ENCODE measurements around the gene PPP1R14B.

Gene PPP1R14B

GRCh38 chr11:64245401-64245796 lies 1.3 kb downstream of the PPP1R14B start:
- no peak for DNase-seq

GRCh38 chr11:64244966-64245365 lies 1.8 kb downstream of the PPP1R14B start:
- no peak for DNase-seq

GRCh38 chr11:64244107-64244506 lies 2.6 kb downstream of the PPP1R14B start:
- no peak for DNase-seq

GRCh38 chr11:64243236-64243854 lies 3.4 kb downstream of the PPP1R14B start:
- no peak for DNase-seq

- peak; percentile 39 for DNase-seq
Measured at GRCh38 chr11:64241491-64242374, 5.0 kb downstream of the PPP1R14B start.

GRCh38 chr11:64241241-64241490 lies 5.6 kb downstream of the PPP1R14B start:
- DNase-seq: peak; percentile 100

GRCh38 chr11:64240435-64241240 lies 6.1 kb downstream of the PPP1R14B start, which contains the start of gene FKBP2:
TSS of gene FKBP2 (plus strand) at chr11:64241095. CDS start at chr11:64242388, 1,293 bp downstream.
- DNase-seq: peak; percentile 98

GRCh38 chr11:64239662-64240434 lies 6.9 kb downstream of the PPP1R14B start:
- DNase-seq: no peak

- no peak for DNase-seq
Measured at GRCh38 chr11:64238999-64239398, 7.7 kb downstream of the PPP1R14B start.

GRCh38 chr11:64238076-64238475 lies 8.7 kb downstream of the PPP1R14B start:
- DNase-seq: no peak

- DNase-seq: no peak
Measured at GRCh38 chr11:64237484-64237951, 9.2 kb downstream of the PPP1R14B start.

- DNase-seq: no peak
Measured at GRCh38 chr11:64235437-64236161, 11.1 kb downstream of the PPP1R14B start.

- DNase-seq: no peak
Measured at GRCh38 chr11:64234647-64235379, 11.9 kb downstream of the PPP1R14B start.

- peak; percentile 73 for DNase-seq
Measured at GRCh38 chr11:64233913-64234586, 12.7 kb downstream of the PPP1R14B start, which contains the start of gene VEGFB. TSS of gene VEGFB (plus strand) at chr11:64234584. CDS start at chr11:64234834, 250 bp downstream.

- DNase-seq: no peak
Measured at GRCh38 chr11:64232967-64233315, 13.8 kb downstream of the PPP1R14B start.

- no peak for DNase-seq
Measured at GRCh38 chr11:64232182-64232966, 14.4 kb downstream of the PPP1R14B start.

- DNase-seq: no peak
Measured at GRCh38 chr11:64231546-64231945, 15.2 kb downstream of the PPP1R14B start.

- DNase-seq: no peak
Measured at GRCh38 chr11:64230985-64231365, 15.8 kb downstream of the PPP1R14B start.

- DNase-seq: peak; percentile 90
Measured at GRCh38 chr11:64230171-64230984, 16.4 kb downstream of the PPP1R14B start, which contains the start of gene DNAJC4. TSS of gene DNAJC4 (plus strand) at chr11:64230548. CDS start at chr11:64230855, 307 bp downstream.
